Mucosa of descending colon (tissue), 3 donors: Measurements from ENCODE around the gene PKN3. TPM values are rescaled to one million over a fixed set of nuclear protein-coding genes. Genes with fewer than 3 reads are reported as not detected.

ENCODE experiments used
- ATAC-seq: fragments of 200-7000 bp; cut with Tn5 transposase; one replicate; pipeline ENCODE4 v1.9.1; 2020; ENCODE audit warnings: mild to moderate bottlenecking, moderate library complexity
- DNase-seq, 3 donors: peaks; one replicate each; pipeline ENCODE4 v3.0.0-alpha.2; 2020
- H3K36me3 ChIP-seq: fragments of 200-600 bp; one replicate; pipeline ENCODE4 v1.8.0; 2021; ENCODE audit warnings: low read depth, mild to moderate bottlenecking
- H3K4me1 ChIP-seq: fragments of 200-600 bp; one replicate; pipeline ENCODE4 v1.8.0; 2021; ENCODE audit warnings: low read depth, mild to moderate bottlenecking
- H3K4me3 ChIP-seq: fragments of 200-600 bp; one replicate; pipeline ENCODE4 v1.8.0; 2021; ENCODE audit warnings: mild to moderate bottlenecking
- H3K9me3 ChIP-seq: fragments of 200-600 bp; one replicate; pipeline ENCODE4 v1.8.0; 2021; ENCODE audit warnings: mild to moderate bottlenecking
- CTCF ChIP-seq: fragments of 200-600 bp; IDR thresholded peaks from one replicate; pipeline ENCODE4 v1.8.0; 2022; ENCODE audit warnings: antibody characterized with exemption, mild to moderate bottlenecking
- intact Hi-C, 2 donors: fragments of 100-400 bp; cut with DNase I in 1 of 2; cut with micrococcal nuclease in 1 of 2; formaldehyde crosslinking; loops; one replicate each; pipeline versions ENCODE4 v1.11.0 to v1.11.1; 2022; cut with DNase I, micrococcal nuclease
- total RNA-seq, 3 donors: library from RNA; stranded (reverse); fragmentation: NEBNext Ultra II Directional in 2 of 3; extraction: Animal tissue kit (Norgen Biotek cat#: 25700) in 2 of 3; gene quantifications; one replicate each; pipeline versions ENCODE4 v1.2.1 to v1.2.4, GENCODE V29; 2021 to 2023
- donor health status: DM: no; HTN: no; CAD: no; lungs with moderate emphysema.
- donor health status: DM: no; HTN: no; CAD: no.
- donor health status: DM: no; HTN: yes; CAD: no.

PKN3 gene
- total RNA-seq, 3 donors from 2014 or later, result 2.5 to 4.9 (median 3.8) TPM

GRCh38 chr9:128706045-128706444 is 3.7 kb downstream of the PKN3 start:
- intact Hi-C loops, result no loop called here
- Histone ChIP-seq H3K4me3 (no peak overlapping the region), H3K36me3 (no peaks in the 10 kb centered on the region), H3K9me3 (no peaks in the 10 kb centered on the region), H3K4me1 (peaks cover 4% of the 10 kb centered on the region)
- DNase-seq (no peak), ATAC-seq (no peak)
- TF ChIP-seq CTCF, result no peak

GRCh38 chr9:128706671-128707381 is 4.5 kb downstream of the PKN3 start:
- H3K4me3 ChIP-seq, result no peak overlapping the region
- H3K36me3 ChIP-seq, result no peaks in the 10 kb centered on the region
- peaks cover 1% of the 10 kb centered on the region for H3K4me1 ChIP-seq
- intact Hi-C loops, result no loop called here
- no peaks in the 10 kb centered on the region for H3K9me3 ChIP-seq
- no peak for TF ChIP-seq CTCF
- ATAC-seq (no peak), DNase-seq (peak in 2 of 3 donors; percentile 22 to 38)

GRCh38 chr9:128707446-128707845 is 5.1 kb downstream of the PKN3 start:
- Histone ChIP-seq H3K4me1 (no peaks in the 10 kb centered on the region), H3K4me3 (no peak overlapping the region), H3K36me3 (no peaks in the 10 kb centered on the region), H3K9me3 (no peaks in the 10 kb centered on the region)
- intact Hi-C loops, result no loop called here
- DNase-seq, result no peak
- TF ChIP-seq CTCF, result no peak
- ATAC-seq, result no peak

GRCh38 chr9:128712451-128713410 is 10.4 kb downstream of the PKN3 start:
- no peak for TF ChIP-seq CTCF
- Histone ChIP-seq H3K36me3 (no peaks in the 10 kb centered on the region), H3K4me1 (no peaks in the 10 kb centered on the region), H3K4me3 (no peak overlapping the region), H3K9me3 (no peaks in the 10 kb centered on the region)
- peak in 2 of 3 donors; percentile 17 to 33 for DNase-seq
- intact Hi-C loops, result no loop called here
- peak; percentile 22 for ATAC-seq

- Histone ChIP-seq H3K4me3 (no peak overlapping the region), H3K9me3 (no peaks in the 10 kb centered on the region), H3K4me1 (no peaks in the 10 kb centered on the region), H3K36me3 (no peaks in the 10 kb centered on the region)
- intact Hi-C loops, result no loop called here
- DNase-seq, result peak in 1 of 3 donors; percentile 23
- TF ChIP-seq CTCF, result no peak
- no peak for ATAC-seq
These were observed 11.1 kb downstream of the PKN3 start for GRCh38 chr9:128713411-128713780.
